T follicular helper cell (primary cell): ENCODE measurements around the gene DQX1.
"Not testable (repeated sequence)": the region's sequence is repeated elsewhere in the genome, so short reads cannot be mapped to it uniquely, and the experiment has no call there.

Source experiments
- DNase-seq: peaks from one replicate; pipeline ENCODE4 v3.0.0-alpha.2; 2020; ENCODE audit warnings: low read depth
- total RNA-seq, 2 experiments: gene quantifications; one replicate each; lab custom pipeline; 2026; lab: John Stamatoyannopoulos, UW

DQX1 gene
- total RNA-seq = 0.42 to 0.56 reads per million in 2 experiments

GRCh38 chr2:74525717-74526648, at the start of gene DQX1:
TSS of gene DQX1 (minus strand) at chr2:74526231. CDS start at chr2:74525729, 502 bp downstream.
- DNase-seq = no peak

- DNase-seq = no peak
These were observed 49.3 kb upstream of the DQX1 start for GRCh38 chr2:74575320-74575719.

- DNase-seq = no peak
These were observed 47.9 kb upstream of the DQX1 start for GRCh38 chr2:74573747-74574562.

- DNase-seq = no peak
These were observed 46.3 kb upstream of the DQX1 start for GRCh38 chr2:74572178-74572925.

- DNase-seq = no peak
These were observed 45.0 kb upstream of the DQX1 start for GRCh38 chr2:74571058-74571457.

- no peak for DNase-seq
These were observed 43.7 kb upstream of the DQX1 start for GRCh38 chr2:74569686-74570085.

GRCh38 chr2:74567881-74568280, 41.9 kb upstream of the DQX1 start:
- no peak for DNase-seq

GRCh38 chr2:74566754-74567085, 40.7 kb upstream of the DQX1 start:
- no peak for DNase-seq

GRCh38 chr2:74566076-74566753, 40.2 kb upstream of the DQX1 start:
- no peak for DNase-seq

GRCh38 chr2:74564222-74564621, 38.2 kb upstream of the DQX1 start:
- DNase-seq = no peak

- no peak for DNase-seq
These were observed 36.2 kb upstream of the DQX1 start for GRCh38 chr2:74562126-74562775.

- not testable (repeated sequence) for DNase-seq
These were observed 35.0 kb upstream of the DQX1 start for GRCh38 chr2:74561022-74561421.

GRCh38 chr2:74560591-74560990, 34.6 kb upstream of the DQX1 start:
- DNase-seq = no peak

GRCh38 chr2:74559912-74560311, 33.9 kb upstream of the DQX1 start:
- no peak for DNase-seq

- no peak for DNase-seq
These were observed 32.5 kb upstream of the DQX1 start for GRCh38 chr2:74558284-74559230.

GRCh38 chr2:74556831-74557370, 30.9 kb upstream of the DQX1 start:
- no peak for DNase-seq

- no peak for DNase-seq
These were observed 30.1 kb upstream of the DQX1 start for GRCh38 chr2:74556159-74556558.

GRCh38 chr2:74555610-74556103, 29.6 kb upstream of the DQX1 start:
- DNase-seq = no peak

GRCh38 chr2:74554820-74555531, 28.9 kb upstream of the DQX1 start:
- no peak for DNase-seq
